Measurements from ENCODE around the gene CADPS. TPM values are rescaled to one million over a fixed set of nuclear protein-coding genes. Genes with fewer than 3 reads are reported as not detected.

CADPS gene
- polyA plus RNA-seq, 3 donors: not detected

- DNase-seq: no peak
- H3K4me3 ChIP-seq (replicated peaks in 1 of 3; ENCODE audit: low read depth in 2 of 3, low read length in 3 of 3): no peak overlapping the region
- intact Hi-C loops (cut with micrococcal nuclease): no loop called here
Measured at GRCh38 chr3:62863648-62864047, 11.6 kb downstream of the CADPS start.

DNA sequence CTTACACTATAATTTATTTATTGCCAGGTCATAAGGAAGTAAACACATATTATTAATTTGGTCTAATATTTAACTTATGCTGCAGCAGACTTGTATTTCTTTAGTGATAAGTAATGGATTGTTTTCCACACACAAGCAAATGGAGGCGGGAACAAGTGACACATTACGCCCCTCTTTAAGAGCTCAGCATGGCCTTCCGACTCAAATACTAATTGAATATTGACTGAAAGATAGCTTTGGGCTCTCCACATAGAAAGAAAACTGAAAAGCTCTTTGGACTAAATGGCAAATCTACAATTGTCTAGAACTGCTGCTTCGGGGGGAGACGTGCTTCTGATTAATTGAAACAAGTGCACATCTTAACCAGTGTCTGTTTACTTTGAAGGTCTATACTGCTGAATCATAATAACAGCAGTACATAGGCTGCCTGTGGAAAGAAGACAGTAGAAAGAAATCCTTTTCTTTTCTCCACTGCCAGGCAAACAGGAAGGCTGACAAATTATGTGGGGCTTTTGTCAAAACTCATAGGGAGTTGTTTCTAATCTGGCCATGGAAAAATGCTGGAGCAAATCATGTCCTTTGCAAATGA is 15.9 kb downstream of the CADPS start:
- DNase-seq: no peak
- no peaks in the 10 kb centered on the region for H3K27me3 ChIP-seq (ENCODE audit: control insufficient read depth in 2 of 2, insufficient read depth in 2 of 2, low read length in 2 of 2)
- no peak overlapping the region for H3K27ac ChIP-seq (ENCODE audit: low read depth in 1 of 2, low read length in 2 of 2)
- intact Hi-C loops (cut with micrococcal nuclease): no loop called here
- no peaks in the 10 kb centered on the region for H4K20me1 ChIP-seq (ENCODE audit: insufficient read depth, low read length)
- Mint-ChIP-seq H3K9me3 (no peaks in the 10 kb centered on the region), H3K4me1 (no peaks in the 10 kb centered on the region), H3K4me3 (no peak overlapping the region), H3K27ac (no peak overlapping the region), H3K27me3 (ENCODE audit: low read depth in 3 of 3) (no peaks in the 10 kb centered on the region), H3K36me3 (no peaks in the 10 kb centered on the region)
- H3K36me3 ChIP-seq (replicated peaks in 1 of 2; ENCODE audit: control insufficient read depth in 1 of 2, insufficient read depth in 2 of 2, low read length in 2 of 2): no peaks in the 10 kb centered on the region
- no peaks in the 10 kb centered on the region for H3K9me3 ChIP-seq (replicated peaks in 1 of 2; ENCODE audit: control insufficient read depth in 1 of 2, insufficient read depth in 1 of 2, low read length in 2 of 2)
- H3K9ac ChIP-seq (ENCODE audit: insufficient read depth, low read length, poor library complexity, severe bottlenecking): no peak overlapping the region
- no peak overlapping the region for H2AFZ ChIP-seq (ENCODE audit: insufficient read depth, low read depth, low read length, poor library complexity, severe bottlenecking)
- no peaks in the 10 kb centered on the region for H3K79me2 ChIP-seq (ENCODE audit: insufficient read depth, low read length)
- no peak overlapping the region for H3K4me3 ChIP-seq (replicated peaks in 1 of 3; ENCODE audit: low read depth in 2 of 3, low read length in 3 of 3)
- H3K4me1 ChIP-seq (ENCODE audit: control insufficient read depth in 1 of 2, insufficient read depth in 2 of 2, low read length in 2 of 2): no peaks in the 10 kb centered on the region
- WGBS (ENCODE audit: insufficient coverage): no CpG with 5 or more reads among the region's 5 CpGs
- H3K4me2 ChIP-seq (replicated peaks; ENCODE audit: extremely low read depth, low read length, poor library complexity, severe bottlenecking): no peak overlapping the region
- TF ChIP-seq, protein P1, sequence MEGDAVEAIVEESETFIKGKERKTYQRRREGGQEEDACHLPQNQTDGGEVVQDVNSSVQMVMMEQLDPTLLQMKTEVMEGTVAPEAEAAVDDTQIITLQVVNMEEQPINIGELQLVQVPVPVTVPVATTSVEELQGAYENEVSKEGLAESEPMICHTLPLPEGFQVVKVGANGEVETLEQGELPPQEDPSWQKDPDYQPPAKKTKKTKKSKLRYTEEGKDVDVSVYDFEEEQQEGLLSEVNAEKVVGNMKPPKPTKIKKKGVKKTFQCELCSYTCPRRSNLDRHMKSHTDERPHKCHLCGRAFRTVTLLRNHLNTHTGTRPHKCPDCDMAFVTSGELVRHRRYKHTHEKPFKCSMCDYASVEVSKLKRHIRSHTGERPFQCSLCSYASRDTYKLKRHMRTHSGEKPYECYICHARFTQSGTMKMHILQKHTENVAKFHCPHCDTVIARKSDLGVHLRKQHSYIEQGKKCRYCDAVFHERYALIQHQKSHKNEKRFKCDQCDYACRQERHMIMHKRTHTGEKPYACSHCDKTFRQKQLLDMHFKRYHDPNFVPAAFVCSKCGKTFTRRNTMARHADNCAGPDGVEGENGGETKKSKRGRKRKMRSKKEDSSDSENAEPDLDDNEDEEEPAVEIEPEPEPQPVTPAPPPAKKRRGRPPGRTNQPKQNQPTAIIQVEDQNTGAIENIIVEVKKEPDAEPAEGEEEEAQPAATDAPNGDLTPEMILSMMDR (IDR thresholded peaks at IDR 0.05): no peak

More at GRCh38 chr3:62863648-62864047, 11.6 kb downstream of the CADPS start:
- H3K9ac ChIP-seq (ENCODE audit: insufficient read depth, low read length, poor library complexity, severe bottlenecking): no peak overlapping the region
- 90% methylated on average over 2 of the region's 3 CpGs for WGBS (ENCODE audit: insufficient coverage)
- Mint-ChIP-seq H3K9me3 (no peaks in the 10 kb centered on the region), H3K36me3 (no peaks in the 10 kb centered on the region), H3K4me3 (no peak overlapping the region), H3K27ac (no peak overlapping the region), H3K27me3 (ENCODE audit: low read depth in 3 of 3) (no peaks in the 10 kb centered on the region), H3K4me1 (no peaks in the 10 kb centered on the region)
- no peaks in the 10 kb centered on the region for H3K79me2 ChIP-seq (ENCODE audit: insufficient read depth, low read length)
- no peaks in the 10 kb centered on the region for H3K36me3 ChIP-seq (replicated peaks in 1 of 2; ENCODE audit: control insufficient read depth in 1 of 2, insufficient read depth in 2 of 2, low read length in 2 of 2)
- no peaks in the 10 kb centered on the region for H3K27me3 ChIP-seq (ENCODE audit: control insufficient read depth in 2 of 2, insufficient read depth in 2 of 2, low read length in 2 of 2)
- H4K20me1 ChIP-seq (ENCODE audit: insufficient read depth, low read length): no peaks in the 10 kb centered on the region
- no peaks in the 10 kb centered on the region for H3K9me3 ChIP-seq (replicated peaks in 1 of 2; ENCODE audit: control insufficient read depth in 1 of 2, insufficient read depth in 1 of 2, low read length in 2 of 2)
- H3K4me1 ChIP-seq (ENCODE audit: control insufficient read depth in 1 of 2, insufficient read depth in 2 of 2, low read length in 2 of 2): no peaks in the 10 kb centered on the region
- H3K4me2 ChIP-seq (replicated peaks; ENCODE audit: extremely low read depth, low read length, poor library complexity, severe bottlenecking): no peak overlapping the region
- no peak overlapping the region for H3K27ac ChIP-seq (ENCODE audit: low read depth in 1 of 2, low read length in 2 of 2)
- TF ChIP-seq, protein P1 (IDR thresholded peaks at IDR 0.05): no peak
- no peak overlapping the region for H2AFZ ChIP-seq (ENCODE audit: insufficient read depth, low read depth, low read length, poor library complexity, severe bottlenecking)
